ENCODE results near the gene KIF21B.

The KIF21B gene, protein sequence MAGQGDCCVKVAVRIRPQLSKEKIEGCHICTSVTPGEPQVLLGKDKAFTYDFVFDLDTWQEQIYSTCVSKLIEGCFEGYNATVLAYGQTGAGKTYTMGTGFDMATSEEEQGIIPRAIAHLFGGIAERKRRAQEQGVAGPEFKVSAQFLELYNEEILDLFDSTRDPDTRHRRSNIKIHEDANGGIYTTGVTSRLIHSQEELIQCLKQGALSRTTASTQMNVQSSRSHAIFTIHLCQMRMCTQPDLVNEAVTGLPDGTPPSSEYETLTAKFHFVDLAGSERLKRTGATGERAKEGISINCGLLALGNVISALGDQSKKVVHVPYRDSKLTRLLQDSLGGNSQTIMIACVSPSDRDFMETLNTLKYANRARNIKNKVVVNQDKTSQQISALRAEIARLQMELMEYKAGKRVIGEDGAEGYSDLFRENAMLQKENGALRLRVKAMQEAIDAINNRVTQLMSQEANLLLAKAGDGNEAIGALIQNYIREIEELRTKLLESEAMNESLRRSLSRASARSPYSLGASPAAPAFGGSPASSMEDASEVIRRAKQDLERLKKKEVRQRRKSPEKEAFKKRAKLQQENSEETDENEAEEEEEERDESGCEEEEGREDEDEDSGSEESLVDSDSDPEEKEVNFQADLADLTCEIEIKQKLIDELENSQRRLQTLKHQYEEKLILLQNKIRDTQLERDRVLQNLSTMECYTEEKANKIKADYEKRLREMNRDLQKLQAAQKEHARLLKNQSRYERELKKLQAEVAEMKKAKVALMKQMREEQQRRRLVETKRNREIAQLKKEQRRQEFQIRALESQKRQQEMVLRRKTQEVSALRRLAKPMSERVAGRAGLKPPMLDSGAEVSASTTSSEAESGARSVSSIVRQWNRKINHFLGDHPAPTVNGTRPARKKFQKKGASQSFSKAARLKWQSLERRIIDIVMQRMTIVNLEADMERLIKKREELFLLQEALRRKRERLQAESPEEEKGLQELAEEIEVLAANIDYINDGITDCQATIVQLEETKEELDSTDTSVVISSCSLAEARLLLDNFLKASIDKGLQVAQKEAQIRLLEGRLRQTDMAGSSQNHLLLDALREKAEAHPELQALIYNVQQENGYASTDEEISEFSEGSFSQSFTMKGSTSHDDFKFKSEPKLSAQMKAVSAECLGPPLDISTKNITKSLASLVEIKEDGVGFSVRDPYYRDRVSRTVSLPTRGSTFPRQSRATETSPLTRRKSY (N-terminal part only)

DNA sequence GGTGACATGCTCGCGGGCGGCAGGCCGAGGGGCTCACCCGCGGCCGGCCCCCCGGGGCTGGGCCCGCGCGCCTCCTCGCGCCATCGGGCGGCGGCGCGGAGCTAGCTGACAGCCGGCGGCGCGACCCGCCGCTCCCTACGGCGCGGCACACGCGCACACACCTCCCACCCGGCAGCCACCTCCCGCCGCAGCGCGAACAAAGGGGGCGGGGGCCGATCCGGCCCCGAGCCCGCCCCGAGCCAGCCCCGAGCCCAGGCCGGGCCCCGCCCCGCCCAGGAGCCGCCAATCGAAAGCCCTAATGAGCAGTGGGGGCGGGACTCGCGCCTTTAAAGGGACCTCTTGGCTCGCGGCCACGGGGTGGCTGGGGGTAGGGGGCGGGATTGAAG lies at the start of gene KIF21B:
TSS of gene KIF21B (minus strand) at position 198 of the 386 bp plus-strand sequence. CDS start 331 bp downstream, outside the sequence.
- peak; percentile 81 to 92 (median 88) for DNase-seq

GRCh38 chr1:201072922-201073321 lies 49.4 kb upstream of the KIF21B start:
- DNase-seq, result no peak

DNA sequence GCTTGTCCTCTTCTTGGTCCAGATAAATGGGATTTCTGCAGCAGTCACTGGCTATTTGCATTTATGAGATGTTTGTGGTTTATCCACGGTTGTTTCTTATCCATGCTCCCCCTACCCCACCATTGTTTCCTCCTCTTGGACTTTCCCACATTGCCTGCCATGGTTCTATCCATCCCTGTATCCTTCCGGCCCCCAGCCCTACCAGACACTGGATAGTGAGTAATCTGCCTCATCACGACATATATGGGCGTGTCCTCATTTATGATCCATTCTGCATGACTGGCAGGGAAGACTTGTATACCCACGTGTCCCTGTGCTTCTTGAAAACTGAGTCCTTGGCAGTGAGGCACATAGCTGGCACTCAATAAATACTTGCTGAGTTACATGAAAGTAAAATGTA lies 48.6 kb upstream of the KIF21B start:
- DNase-seq, result no peak

DNA sequence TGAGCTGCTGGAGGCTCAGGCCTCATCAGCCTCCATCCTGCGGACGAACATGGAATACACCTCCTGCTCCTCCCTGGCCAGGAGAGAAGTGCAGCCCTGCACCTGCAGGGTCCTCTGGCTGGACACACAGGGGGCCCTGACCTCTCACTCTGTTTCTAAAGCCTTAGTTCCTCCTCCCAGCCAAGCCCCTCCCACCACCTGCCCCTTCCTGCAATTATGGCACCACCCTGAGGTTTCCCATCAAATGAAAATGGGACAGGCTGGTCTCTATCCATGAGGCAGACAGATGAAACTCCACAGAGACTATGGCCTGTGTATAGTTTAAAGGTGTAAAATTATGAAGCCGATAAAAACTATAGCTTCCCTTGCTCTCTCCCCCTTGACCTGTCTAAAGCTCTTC lies 46.1 kb upstream of the KIF21B start:
- no peak for DNase-seq

GRCh38 chr1:201068976-201069375 lies 45.5 kb upstream of the KIF21B start:
- DNase-seq, result no peak

- no peak for DNase-seq
Observed at GRCh38 chr1:201066986-201067385, 43.5 kb upstream of the KIF21B start.

- DNase-seq, result no peak
Observed at GRCh38 chr1:201065686-201066085, 42.2 kb upstream of the KIF21B start.

DNA sequence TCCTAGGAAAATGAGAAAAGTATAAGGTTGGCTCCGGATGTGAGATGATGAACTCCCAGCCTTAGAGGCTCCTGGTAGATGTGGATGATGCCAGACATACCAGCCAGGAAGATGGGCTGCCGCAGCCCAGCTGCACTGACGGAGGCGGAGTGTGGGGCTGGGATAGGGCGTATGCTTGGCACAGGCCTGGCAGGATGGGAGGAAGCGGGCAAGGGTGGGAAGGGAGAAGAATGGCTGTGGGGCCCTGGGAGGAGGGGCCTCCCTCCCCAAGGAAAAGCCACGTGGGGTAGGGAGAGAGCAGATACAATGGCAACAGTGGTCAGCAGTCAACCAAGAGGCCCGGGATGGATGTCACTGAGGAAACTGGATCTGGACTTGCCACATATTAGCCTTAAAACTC lies 41.3 kb upstream of the KIF21B start:
- no peak for DNase-seq

DNA sequence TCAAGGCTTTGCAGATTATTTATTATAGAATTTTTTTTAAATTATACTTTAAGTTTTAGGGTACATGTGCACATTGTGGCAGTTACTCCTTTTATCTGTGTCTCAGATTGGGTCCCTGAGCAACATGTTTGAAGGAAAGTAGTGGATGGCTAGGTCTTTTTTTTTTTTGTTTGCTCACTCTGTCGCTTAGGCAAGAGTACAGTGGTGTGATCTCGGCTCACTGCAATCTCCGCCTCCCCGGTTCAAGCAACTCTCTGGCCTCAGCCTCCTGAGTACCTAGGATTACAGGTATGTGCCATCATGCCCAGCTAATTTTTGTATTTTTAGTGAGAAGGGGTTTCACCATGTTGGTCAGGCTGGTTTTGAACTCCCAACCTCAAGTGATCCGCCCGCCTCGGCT lies 39.6 kb upstream of the KIF21B start:
- no peak for DNase-seq

- no peak for DNase-seq
Observed at GRCh38 chr1:201062511-201063091, 39.1 kb upstream of the KIF21B start.

GRCh38 chr1:201061886-201062285 lies 38.4 kb upstream of the KIF21B start:
- DNase-seq, result no peak

GRCh38 chr1:201061049-201061448 lies 37.5 kb upstream of the KIF21B start:
- DNase-seq, result no peak

GRCh38 chr1:201060586-201060985 lies 37.1 kb upstream of the KIF21B start:
- no peak for DNase-seq

- DNase-seq, result no peak
Observed at GRCh38 chr1:201059871-201060555, 36.5 kb upstream of the KIF21B start.

GRCh38 chr1:201059401-201059800 lies 35.9 kb upstream of the KIF21B start:
- DNase-seq, result no peak

DNA sequence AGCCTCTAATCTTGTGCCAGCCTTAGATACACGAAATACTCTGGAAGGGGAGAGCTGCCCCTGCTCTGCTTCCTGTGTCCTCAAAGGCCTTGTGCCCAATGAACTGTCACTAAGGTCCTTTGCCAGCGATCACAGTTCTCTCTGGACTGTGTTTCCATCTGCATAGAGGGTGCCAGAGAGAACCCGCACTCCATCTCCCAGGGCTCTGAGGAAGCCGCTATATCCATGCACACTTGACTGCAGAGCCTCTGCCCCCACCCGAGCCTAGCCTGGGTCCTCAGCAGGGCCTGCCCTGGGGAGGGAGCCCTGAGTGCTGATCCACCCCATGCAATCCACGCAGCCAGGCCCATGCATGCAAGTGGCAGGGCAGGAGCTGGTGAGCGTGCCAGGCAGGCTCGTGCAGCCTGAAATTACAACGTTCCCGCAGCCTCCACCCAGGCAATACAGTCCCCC lies 30.6 kb upstream of the KIF21B start:
- DNase-seq, result no peak

DNA sequence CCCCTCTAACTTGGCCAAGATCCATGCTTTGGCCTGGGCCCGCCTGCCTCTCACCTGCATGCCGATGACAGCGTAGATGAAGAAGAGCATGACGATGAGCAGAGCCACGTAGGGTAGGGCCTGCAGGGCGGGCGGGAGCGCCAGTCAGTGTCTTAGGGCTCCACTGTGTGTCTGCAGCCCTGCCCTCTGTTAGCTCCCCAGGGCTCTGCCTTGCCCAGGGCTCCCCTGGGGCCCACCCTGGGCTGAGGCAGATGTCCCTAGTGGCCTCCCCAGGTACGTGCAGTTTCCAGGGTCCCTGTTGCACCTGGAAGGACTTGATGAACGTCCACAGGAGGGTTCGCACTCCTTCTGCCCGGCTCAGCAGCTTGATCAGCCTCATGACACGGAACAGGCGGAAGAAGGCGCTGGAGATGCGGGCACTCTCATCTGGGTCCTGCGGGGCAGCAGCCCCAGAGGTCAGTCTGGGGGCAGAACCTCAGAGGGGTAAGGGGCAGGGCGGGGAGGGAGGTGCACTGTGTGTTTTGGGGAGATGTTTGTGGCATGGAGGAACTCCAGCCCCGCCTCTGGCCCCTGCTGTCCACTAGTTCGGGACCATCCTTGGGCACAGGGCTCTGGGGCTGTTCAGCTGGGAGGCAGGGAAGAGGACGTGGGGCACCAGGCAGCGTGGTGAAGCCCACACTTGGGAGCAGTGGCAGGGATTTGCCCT lies 29.8 kb upstream of the KIF21B start:
- DNase-seq, result no peak

DNA sequence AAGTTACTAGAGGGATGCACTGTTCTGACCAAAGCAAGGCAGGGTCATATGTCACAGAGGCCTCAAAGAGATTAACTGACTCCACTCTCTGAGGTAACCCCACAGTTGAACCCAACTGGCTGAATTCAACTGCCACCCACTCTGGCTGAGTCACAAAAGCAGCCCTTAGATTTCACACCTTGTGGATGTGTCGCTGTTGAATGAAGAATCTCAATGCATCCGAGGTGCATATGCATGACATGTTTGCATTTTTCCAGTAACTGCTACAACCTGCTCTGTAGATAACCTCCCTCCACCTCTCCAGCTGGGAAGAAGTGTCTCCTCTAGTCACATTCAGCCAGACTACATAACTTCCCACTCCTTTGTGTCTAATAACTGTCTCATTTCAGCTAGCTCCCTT lies 27.9 kb upstream of the KIF21B start:
- no peak for DNase-seq

DNA sequence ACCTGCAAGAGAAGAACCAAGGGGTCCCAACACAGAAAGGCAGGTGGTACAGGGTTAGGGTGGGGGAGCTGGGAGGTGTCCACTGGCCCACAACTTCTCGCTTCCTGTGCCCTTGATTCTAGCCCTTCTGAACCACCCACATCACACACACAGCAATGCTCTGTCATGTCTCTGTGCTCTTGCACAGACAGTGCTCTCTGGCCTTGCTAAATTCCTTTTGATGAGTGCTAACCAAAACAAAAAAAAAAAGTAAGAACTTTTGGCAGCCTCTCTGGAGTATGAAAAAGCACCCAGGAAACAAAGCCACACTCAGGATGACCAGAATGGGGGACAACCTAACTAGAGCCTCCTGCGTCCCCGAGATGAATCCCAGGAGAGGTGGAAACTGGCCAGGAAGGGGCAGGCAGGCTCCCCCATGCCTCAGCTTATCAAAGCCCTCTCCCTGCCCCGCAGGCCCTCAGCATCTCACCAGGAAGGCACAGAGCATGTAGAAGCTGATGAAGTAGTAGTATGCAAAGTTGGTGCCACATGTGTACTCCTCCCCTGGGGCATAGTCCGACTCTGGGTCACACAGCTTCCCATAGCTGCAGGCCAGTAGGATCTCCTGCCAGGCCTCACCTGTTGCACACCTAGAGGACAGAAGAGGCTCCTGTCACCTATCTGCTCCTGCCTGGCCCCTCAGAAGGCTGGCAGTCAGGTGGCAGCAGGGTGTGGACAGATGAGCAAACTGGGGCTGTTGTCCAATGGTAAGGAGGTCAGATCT lies 27.2 kb upstream of the KIF21B start:
- no peak for DNase-seq

DNA sequence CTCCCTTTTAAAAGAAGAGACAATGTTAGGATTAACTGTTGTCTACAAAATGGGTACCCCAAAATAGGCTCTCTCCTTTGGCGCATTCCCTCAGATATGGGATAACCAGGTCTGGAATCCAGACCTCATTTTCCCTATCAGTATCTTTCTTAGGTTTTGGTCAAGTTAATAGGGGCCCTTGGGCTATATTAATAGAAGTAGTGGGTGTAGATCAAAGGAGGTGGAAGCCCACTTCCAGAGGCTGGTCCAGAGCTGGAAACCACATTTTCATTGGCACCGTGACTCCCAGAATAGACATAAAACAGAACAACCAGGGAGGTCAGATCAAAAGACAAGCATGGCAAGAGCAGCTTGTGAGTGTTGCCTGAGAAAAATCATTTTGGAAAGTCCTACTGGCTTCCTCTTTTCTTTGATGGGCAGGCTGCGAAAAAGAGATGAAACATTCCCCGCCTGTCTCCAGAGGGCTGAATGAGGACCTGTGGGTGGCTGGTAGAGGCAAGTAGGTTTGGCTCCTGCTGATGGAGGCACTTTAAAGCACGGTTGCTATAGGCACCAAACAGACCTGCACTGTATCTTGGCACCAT lies 25.8 kb upstream of the KIF21B start:
- DNase-seq, result no peak
